ENCODE results near the gene MAP3K10. TPM values are rescaled to one million over a fixed set of nuclear protein-coding genes. Genes with fewer than 3 reads are reported as not detected.

MAP3K10 gene
- total and polyA plus RNA-seq, 12 donors, result 10.8 to 31.2 (median 15.8) TPM

- ATAC-seq (no peak), DNase-seq (no peak)
- Histone ChIP-seq H3K36me3 (peaks cover 0 to 61% (median 13%) of the 10 kb centered on the region in 9 donors), H3K4me1 (no peaks in the 10 kb centered on the region), H3K4me3 (no peak overlapping the region), H3K27me3 (peaks cover 0 to 4% (median under 1%) of the 10 kb centered on the region in 7 donors), H3K9me3 (no peaks in the 10 kb centered on the region), H3K27ac (no peak overlapping the region)
- no peak for TF ChIP-seq CTCF (IDR thresholded peaks at IDR 0.05)
- WGBS, 2 donors, result 96% methylated on average over 5 of the region's 5 CpGs
- intact Hi-C loops (cut with DNase I), result no loop called here
These were observed 19.7 kb downstream of the MAP3K10 start for GRCh38 chr19:40210889-40211288.

GRCh38 chr19:40213251-40213829 lies 22.1 kb downstream of the MAP3K10 start:
- Histone ChIP-seq H3K27me3 (peaks cover 9 to 29% (median 25%) of the 10 kb centered on the region in 7 donors), H3K36me3 (peaks cover 0 to 48% (median 12%) of the 10 kb centered on the region in 9 donors), H3K4me3 (no peak overlapping the region), H3K27ac (no peak overlapping the region), H3K4me1 (peaks cover 0 to 6% (median 0%) of the 10 kb centered on the region in 9 donors), H3K9me3 (no peaks in the 10 kb centered on the region)
- no peak for TF ChIP-seq CTCF (IDR thresholded peaks at IDR 0.05)
- intact Hi-C loops (cut with DNase I), result no loop called here
- WGBS, 2 donors, result 82 to 91% methylated on average over 46 to 53 of the region's 53 CpGs
- DNase-seq, result no peak
- no peak for ATAC-seq

- DNase-seq (no peak), ATAC-seq (no peak)
- Histone ChIP-seq H3K27ac (no peak overlapping the region), H3K4me3 (no peak overlapping the region), H3K27me3 (peaks cover 9 to 35% (median 32%) of the 10 kb centered on the region in 7 donors), H3K4me1 (peaks cover 0 to 6% (median 0%) of the 10 kb centered on the region in 9 donors), H3K36me3 (peaks cover 0 to 41% (median 12%) of the 10 kb centered on the region in 9 donors), H3K9me3 (no peaks in the 10 kb centered on the region)
- intact Hi-C loops (cut with DNase I), result no loop called here
- WGBS, 2 donors, result 92 to 93% methylated on average over 49 to 50 of the region's 50 CpGs
- no peak for TF ChIP-seq CTCF (IDR thresholded peaks at IDR 0.05)
These were observed 22.8 kb downstream of the MAP3K10 start for GRCh38 chr19:40213882-40214570.

GRCh38 chr19:40214936-40215335 lies 23.7 kb downstream of the MAP3K10 start:
- peak in 1 of 8 donors; percentile 29 for ATAC-seq
- no peak overlapping the region for H3K4me3 ChIP-seq
- H3K36me3 ChIP-seq, result peaks cover 0 to 32% (median 12%) of the 10 kb centered on the region in 9 donors
- H3K27me3 ChIP-seq, result peaks cover 9 to 43% (median 38%) of the 10 kb centered on the region in 7 donors
- no peak overlapping the region for H3K27ac ChIP-seq
- DNase-seq, result no peak
- peaks cover 0 to 7% (median 0%) of the 10 kb centered on the region in 9 donors for H3K4me1 ChIP-seq
- intact Hi-C loops (cut with DNase I), result loop anchor here in 1 of 10 donors (5.0 kb wide), 1 partner anchor 73 kb away; no protein-coding TSS in a partner anchor
- WGBS, 2 donors, result 92 to 95% methylated on average over 22 of the region's 22 CpGs
- no peak for TF ChIP-seq CTCF (IDR thresholded peaks at IDR 0.05)
- no peaks in the 10 kb centered on the region for H3K9me3 ChIP-seq
